GM21390 (cell line): Measurements from ENCODE around the gene TDRD6.
"Not testable (repeated sequence)": the region's sequence is repeated elsewhere in the genome, so short reads cannot be mapped to it uniquely, and the experiment has no call there.

Experiments
- ATAC-seq: cut with Tn5 transposase; IDR thresholded peaks from one replicate; pipeline ENCODE4 v1.9.1; 2021; ENCODE audit not compliant: unreplicated experiment

TDRD6 gene

GRCh38 chr6:46736906-46737305 is 49.2 kb downstream of the TDRD6 start:
- no peak for ATAC-seq

DNA sequence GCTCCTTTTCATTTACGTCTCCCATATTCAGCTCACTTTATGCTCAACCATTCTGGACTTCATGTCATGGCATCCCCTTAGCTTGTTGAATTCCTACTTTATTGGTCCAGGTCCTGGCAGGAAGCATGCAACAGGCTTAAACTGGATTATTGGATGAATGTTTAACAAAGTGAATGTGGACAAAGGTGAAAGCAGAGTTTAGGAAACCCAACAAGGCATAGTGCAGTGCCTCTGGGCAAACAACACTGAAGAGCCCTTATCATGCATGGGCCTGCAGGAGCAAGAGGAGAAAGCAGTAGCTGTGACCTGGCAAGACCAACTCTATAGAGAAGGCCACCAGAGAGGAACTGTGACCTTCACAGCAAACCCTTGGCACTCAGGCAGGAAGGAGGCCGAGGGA is 53.8 kb downstream of the TDRD6 start:
- no peak for ATAC-seq

DNA sequence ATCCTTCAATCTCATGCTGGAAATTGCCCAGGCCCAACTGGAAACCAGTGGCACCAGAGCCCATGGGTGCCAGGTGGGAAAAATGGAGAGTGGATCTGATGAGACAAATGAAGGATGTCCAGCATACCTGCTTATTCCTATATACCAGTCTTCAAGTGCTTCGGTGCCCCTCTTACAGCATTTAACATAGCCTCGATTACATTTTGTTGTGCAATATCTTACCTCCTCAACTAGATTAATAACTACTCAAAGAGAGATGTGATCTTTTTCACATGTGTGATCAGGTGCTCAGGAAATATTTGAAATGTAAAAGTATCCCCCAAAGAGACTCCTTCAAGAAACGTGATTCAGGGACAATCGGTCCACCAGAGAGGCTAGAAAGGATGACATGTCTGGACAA is 54.2 kb downstream of the TDRD6 start:
- no peak for ATAC-seq

GRCh38 chr6:46743425-46744158 is 55.9 kb downstream of the TDRD6 start:
- no peak for ATAC-seq

DNA sequence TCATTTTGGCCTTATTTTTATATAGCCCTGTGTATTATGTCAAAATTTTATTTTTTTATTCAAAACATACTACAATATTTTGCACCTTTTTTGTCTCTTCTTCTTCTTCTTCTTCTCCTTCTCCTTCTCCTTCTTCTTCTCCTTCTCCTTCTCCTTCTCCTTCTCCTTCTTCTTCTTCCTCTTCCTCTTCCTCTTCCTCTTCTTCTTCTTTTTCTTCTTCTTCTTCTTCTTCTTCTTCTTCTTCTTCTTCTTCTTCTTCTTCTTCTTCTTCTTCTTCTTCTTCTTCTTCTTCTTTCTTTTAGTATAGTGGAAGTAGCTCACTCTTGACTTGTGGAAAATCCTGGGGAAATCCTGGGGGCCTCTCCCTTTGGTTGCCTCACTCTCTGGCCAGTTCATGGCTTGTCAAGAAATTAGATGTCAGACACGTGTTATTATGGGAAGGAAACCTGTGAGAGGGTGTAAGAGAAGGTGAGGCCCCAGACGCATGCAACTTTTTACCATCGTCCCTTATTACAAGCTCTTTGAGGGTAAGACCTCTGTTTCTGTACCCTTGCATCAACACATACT is 56.6 kb downstream of the TDRD6 start:
- not testable (repeated sequence) for ATAC-seq

GRCh38 chr6:46745973-46746372 is 58.3 kb downstream of the TDRD6 start:
- no peak for ATAC-seq

DNA sequence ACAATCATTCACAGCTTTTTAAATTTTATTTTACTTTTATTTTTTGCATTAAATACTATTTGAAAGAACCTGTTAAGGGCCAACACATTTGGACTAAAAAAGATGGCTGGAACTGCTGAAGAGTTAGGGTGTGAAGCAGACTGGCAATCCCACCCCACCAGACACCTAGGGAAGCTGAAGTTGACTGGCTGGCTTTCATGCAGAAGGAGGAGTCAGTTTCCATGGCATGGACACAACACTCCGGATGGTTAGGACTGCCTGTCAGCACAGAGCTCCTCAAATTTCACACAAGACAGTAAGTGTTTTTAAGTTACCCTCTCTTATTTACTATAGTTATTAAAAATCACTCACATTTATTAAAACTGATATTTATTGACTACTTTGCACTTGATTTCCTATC is 59.0 kb downstream of the TDRD6 start, which contains the start of gene ANKRD66:
Gene ANKRD66 (plus strand): TSS at position 238 of the 400 bp plus-strand sequence. CDS start 5,016 bp downstream, outside the sequence.
- ATAC-seq, result no peak

DNA sequence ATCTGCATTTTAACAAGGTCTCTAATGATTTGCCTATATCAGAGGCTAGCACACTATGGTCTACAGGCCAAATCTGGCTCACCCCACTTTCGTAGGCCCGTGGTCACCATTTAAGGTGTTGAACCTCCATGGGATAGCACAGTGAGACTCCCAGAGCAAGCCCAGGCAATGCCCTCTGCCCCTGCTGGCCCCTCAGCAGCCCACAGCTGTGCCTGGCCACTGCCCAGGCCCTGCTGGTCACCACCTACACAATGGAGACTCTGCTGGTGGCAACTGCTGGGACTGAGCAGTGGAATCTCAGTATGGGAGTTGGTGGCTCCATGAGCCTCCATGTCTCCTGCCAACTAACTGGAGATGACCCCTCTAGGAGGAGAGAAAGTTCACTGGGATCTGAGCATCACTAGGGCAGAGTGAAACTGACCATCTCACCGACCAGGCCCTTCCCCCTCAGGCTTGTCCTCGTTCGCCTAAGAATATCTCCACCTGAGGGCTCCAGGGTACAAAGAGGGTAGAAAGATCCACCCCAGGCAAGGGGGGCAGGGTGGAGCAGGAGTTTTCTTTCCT is 61.3 kb downstream of the TDRD6 start:
- ATAC-seq, result no peak

DNA sequence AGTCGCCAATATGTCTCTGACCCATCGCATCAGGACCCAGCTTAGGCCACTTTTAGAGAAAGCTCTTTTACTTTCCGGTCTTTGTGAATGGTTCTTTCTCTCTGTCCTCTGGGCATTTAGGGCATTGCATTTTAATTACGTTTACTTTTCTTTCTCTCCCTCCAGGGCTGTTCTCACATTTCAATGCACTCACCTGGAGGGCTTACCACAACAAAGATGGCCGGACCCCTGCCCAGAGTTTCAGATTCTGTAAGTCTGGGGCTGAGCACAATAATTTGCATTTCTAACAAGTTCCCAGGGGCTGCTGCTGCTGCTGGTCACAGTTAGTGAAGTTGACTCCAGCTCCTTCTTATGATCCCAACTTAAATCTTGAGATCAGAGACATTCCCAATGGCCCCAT is 62.0 kb downstream of the TDRD6 start:
- no peak for ATAC-seq

DNA sequence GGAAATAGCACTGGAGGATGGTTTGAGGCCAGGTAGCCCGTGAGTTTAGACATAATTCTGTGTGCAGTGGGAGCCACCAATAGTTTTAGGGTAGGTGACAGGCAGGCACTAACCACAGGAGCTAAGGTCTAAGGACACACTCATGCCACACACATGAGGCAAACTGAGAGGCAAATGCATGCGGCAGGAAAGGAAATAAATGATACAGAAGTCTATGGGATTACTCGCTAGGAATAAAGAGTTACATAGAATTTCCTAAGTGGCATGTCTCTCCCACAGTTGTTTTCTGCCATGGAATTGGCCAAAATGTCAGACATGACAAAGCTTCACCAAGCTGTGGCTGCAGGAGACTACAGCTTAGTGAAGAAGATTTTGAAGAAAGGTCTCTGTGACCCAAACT is 64.0 kb downstream of the TDRD6 start:
- no peak for ATAC-seq
